Muscle of arm (tissue), 12 donors: ENCODE measurements around the gene CCNF. TPM values are rescaled to one million over a fixed set of nuclear protein-coding genes. Genes with fewer than 3 reads are reported as not detected.

Experiments used
- DNase-seq: peaks from one replicate; pipeline ENCODE4 v3.0.0-alpha.2; 2013
- polyA plus RNA-seq, 12 donors: library from polyadenylated mRNA; unstranded; fragments of 120-200 nt; gene quantifications; one replicate each; pipeline ENCODE4 v1.2.1, GENCODE V29; 2013; ENCODE audit not compliant: insufficient read length in 12 of 12

The CCNF gene
- polyA plus RNA-seq, 12 donors, result 3.3 to 9.5 (median 6.5) TPM; not detected in 1

- no peak for DNase-seq
These were observed 27.4 kb downstream of the CCNF start for GRCh38 chr16:2456551-2457153.

- DNase-seq, result no peak
These were observed 28.0 kb downstream of the CCNF start for GRCh38 chr16:2457267-2457666.

GRCh38 chr16:2457946-2458345 is 28.7 kb downstream of the CCNF start:
- DNase-seq, result no peak

GRCh38 chr16:2458887-2459646 is 29.8 kb downstream of the CCNF start:
- no peak for DNase-seq

- peak; percentile 94 for DNase-seq
These were observed 30.6 kb downstream of the CCNF start, which contains the start of gene TEDC2 for GRCh38 chr16:2459647-2460390. Gene TEDC2 (plus strand): TSS chr16:2460109. CDS start chr16:2460145, 36 bp downstream.

- no peak for DNase-seq
These were observed 31.1 kb downstream of the CCNF start for GRCh38 chr16:2460391-2460713.

GRCh38 chr16:2460916-2461315 is 31.7 kb downstream of the CCNF start:
- DNase-seq, result no peak

GRCh38 chr16:2462031-2462866 is 33.0 kb downstream of the CCNF start:
- DNase-seq, result no peak

GRCh38 chr16:2464333-2464732 is 35.1 kb downstream of the CCNF start:
- no peak for DNase-seq

- no peak for DNase-seq
These were observed 36.6 kb downstream of the CCNF start for GRCh38 chr16:2465653-2466415.

- DNase-seq, result no peak
These were observed 37.6 kb downstream of the CCNF start for GRCh38 chr16:2466667-2467527.

GRCh38 chr16:2467528-2468232 is 38.4 kb downstream of the CCNF start:
- peak; percentile 87 for DNase-seq

GRCh38 chr16:2468233-2468724 is 39.0 kb downstream of the CCNF start:
- peak; percentile 55 for DNase-seq

- DNase-seq, result no peak
These were observed 39.6 kb downstream of the CCNF start for GRCh38 chr16:2468725-2469398.

- no peak for DNase-seq
These were observed 40.4 kb downstream of the CCNF start for GRCh38 chr16:2469399-2470233.

GRCh38 chr16:2470234-2470601 is 41.0 kb downstream of the CCNF start:
- DNase-seq, result no peak

GRCh38 chr16:2470603-2471015 is 41.4 kb downstream of the CCNF start:
- no peak for DNase-seq
